NT2/D1 (cell line): ENCODE results near the gene QSOX2.

ENCODE experiments used
- SUZ12 ChIP-seq: IDR thresholded peaks from 2 replicates; pipeline ENCODE4 v1.6.1; 2011; ENCODE audit not compliant: insufficient read length, insufficient read depth; ENCODE audit errors: extremely low read depth
- YY1 ChIP-seq: IDR thresholded peaks from 2 replicates; pipeline ENCODE4 v1.6.1; 2011; ENCODE audit not compliant: insufficient read length, insufficient read depth

DNA sequence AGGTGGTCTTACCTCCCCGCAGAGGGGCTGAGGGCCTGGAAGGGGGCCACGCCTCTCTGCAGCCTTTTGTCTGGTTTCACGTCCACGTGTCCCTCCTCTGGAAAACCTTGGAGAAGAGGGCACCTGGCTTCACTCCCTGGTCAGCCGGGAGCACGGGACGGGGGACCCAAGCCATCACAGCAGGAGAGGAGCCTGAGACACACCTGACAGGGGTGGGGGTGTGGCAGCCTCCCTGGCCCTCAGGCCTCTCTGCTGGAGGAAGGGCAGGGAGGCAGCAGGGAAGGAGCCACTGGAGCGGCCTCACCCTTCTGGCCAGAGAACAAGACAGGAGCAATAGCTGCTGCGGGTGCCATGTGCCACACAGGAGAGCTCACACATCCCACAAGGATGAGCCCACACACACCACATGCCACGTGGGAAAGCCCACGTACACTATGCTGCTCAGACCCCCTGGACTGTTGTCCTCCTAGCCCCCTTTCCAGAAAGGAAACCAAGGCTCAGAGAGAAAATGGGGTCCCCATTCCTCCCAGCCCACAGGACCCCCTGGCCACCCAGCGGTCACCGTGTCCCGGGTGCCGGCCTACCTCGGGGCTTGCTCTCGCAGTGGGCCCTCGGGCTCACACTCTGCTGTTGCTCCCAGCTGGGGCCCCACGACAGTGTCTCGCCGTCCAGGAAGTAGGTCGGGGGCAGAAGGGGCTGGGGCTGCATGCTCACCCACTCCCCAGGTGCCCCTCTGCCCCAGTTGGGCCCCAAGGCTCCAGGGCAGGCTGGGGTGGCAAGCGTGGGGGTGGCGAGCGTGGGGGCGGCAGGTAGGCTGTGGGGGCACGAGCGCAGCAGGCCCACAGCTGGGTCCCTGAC lies 40.1 kb upstream of the QSOX2 start:
- no peak for TF ChIP-seq SUZ12
- TF ChIP-seq YY1, result no peak
